GM23338 (cell line): ENCODE measurements around the gene DCST1. TPM values are rescaled to one million over a fixed set of nuclear protein-coding genes. Genes with fewer than 3 reads are reported as not detected.

ENCODE experiments used
- ATAC-seq: fragments of 200-7000 bp; cut with Tn5 transposase; 3 replicates; pipeline ENCODE4 v1.9.1; 2020
- DNase-seq: peaks from one replicate; pipeline ENCODE4 v3.0.0-alpha.2; 2015; ENCODE audit warnings: low spot score
- H2AFZ ChIP-seq: fragments of 200-600 bp; sonication (generic); 2 replicates; pipeline ENCODE4 v1.8.0; 2016; ENCODE audit warnings: antibody characterized with exemption, mild to moderate bottlenecking, moderate library complexity
- H3F3A ChIP-seq: fragments of 200-600 bp; sonication (generic); replicated peaks from 2 replicates; pipeline ENCODE4 v1.8.0; 2017; ENCODE audit warnings: antibody characterized with exemption, mixed run types, low read depth
- H3K27ac ChIP-seq: fragments of 200-600 bp; sonication (generic); 2 replicates; pipeline ENCODE4 v1.6.1; 2016; ENCODE audit warnings: low read depth
- H3K27me3 ChIP-seq: fragments of 200-600 bp; sonication (generic); 2 replicates; pipeline ENCODE4 v1.8.0; 2016; ENCODE audit warnings: mild to moderate bottlenecking, mixed run types, moderate library complexity; ENCODE audit not compliant: insufficient read depth
- H3K36me3 ChIP-seq: fragments of 200-600 bp; sonication (generic); 2 replicates; pipeline ENCODE4 v1.8.0; 2016; ENCODE audit warnings: mild to moderate bottlenecking; ENCODE audit not compliant: insufficient read depth
- H3K4me1 ChIP-seq: fragments of 200-600 bp; sonication (generic); 2 replicates; pipeline ENCODE4 v1.8.0; 2016; ENCODE audit warnings: mild to moderate bottlenecking, moderate library complexity; ENCODE audit not compliant: insufficient read depth
- H3K4me2 ChIP-seq: fragments of 200-600 bp; sonication (generic); 2 replicates; pipeline ENCODE4 v1.7.1; 2017; ENCODE audit warnings: mixed run types
- H3K4me3 ChIP-seq: fragments of 200-600 bp; sonication (generic); 2 replicates; pipeline ENCODE4 v1.6.1; 2016; ENCODE audit warnings: mixed run types
- H3K79me2 ChIP-seq: fragments of 200-600 bp; sonication (generic); replicated peaks from 2 replicates; pipeline ENCODE4 v1.8.0; 2017; ENCODE audit warnings: mild to moderate bottlenecking; ENCODE audit not compliant: insufficient read depth
- H3K9me2 ChIP-seq: fragments of 200-600 bp; sonication (generic); 2 replicates; pipeline ENCODE4 v1.8.0; 2017; ENCODE audit not compliant: insufficient read depth
- H4K20me1 ChIP-seq: fragments of 200-600 bp; sonication (generic); replicated peaks from 2 replicates; pipeline ENCODE4 v1.8.0; 2017; ENCODE audit warnings: mild to moderate bottlenecking; ENCODE audit not compliant: insufficient read depth
- H3K27ac Mint-ChIP-seq: 2 replicates; pipeline ENCODE4 v1.8.0; 2020; ENCODE audit warnings: inconsistent platforms, mild to moderate bottlenecking, moderate library complexity, mixed read lengths
- H3K27me3 Mint-ChIP-seq: 3 replicates; pipeline ENCODE4 v1.8.0; 2022; ENCODE audit warnings: low read depth, mild to moderate bottlenecking, moderate library complexity, mixed read lengths, inconsistent platforms; ENCODE audit not compliant: insufficient read depth, poor library complexity
- H3K36me3 Mint-ChIP-seq: 3 replicates; pipeline ENCODE4 v1.8.0; 2021; ENCODE audit warnings: low read depth, mild to moderate bottlenecking, inconsistent platforms, moderate library complexity, mixed read lengths
- H3K4me1 Mint-ChIP-seq: 3 replicates; pipeline ENCODE4 v1.8.0; 2020; ENCODE audit warnings: mild to moderate bottlenecking, inconsistent platforms, mixed read lengths
- H3K4me3 Mint-ChIP-seq: 3 replicates; pipeline ENCODE4 v1.8.0; 2021; ENCODE audit warnings: moderate library complexity, mild to moderate bottlenecking, inconsistent platforms, mixed read lengths
- H3K9me3 Mint-ChIP-seq: 3 replicates; pipeline ENCODE4 v1.8.0; 2020; ENCODE audit warnings: moderate library complexity, mild to moderate bottlenecking, inconsistent platforms, mixed read lengths
- CREB1 ChIP-seq: fragments of 250-450 bp; sonication (Bioruptor Pico); IDR thresholded peaks from 2 replicates; pipeline ENCODE4 v1.5.0; 2020; ENCODE audit warnings: low read depth, mild to moderate bottlenecking, moderate library complexity
- CTCF ChIP-seq, 2 experiments: fragments of 200-600 bp in 1 of 2; sonication (generic) in 1 of 2; conservative IDR thresholded peaks; 2 replicates each; pipeline versions ENCODE4 v1.5.1 to v1.6.1; 2016 to 2017; ENCODE audit warnings: antibody characterized with exemption in 2 of 2, low read depth in 2 of 2, mild to moderate bottlenecking in 2 of 2, moderate library complexity in 1 of 2
- ETS1 ChIP-seq: IDR thresholded peaks from 2 replicates; pipeline ENCODE4 v1.6.1; 2016; ENCODE audit warnings: antibody characterized with exemption
- EZH2 ChIP-seq: fragments of 200-600 bp; sonication (generic); IDR thresholded peaks from one replicate; pipeline ENCODE4 v1.8.0; 2017; ENCODE audit warnings: antibody characterized with exemption, mild to moderate bottlenecking, low read depth; ENCODE audit not compliant: unreplicated experiment
- EZH2phosphoT487 ChIP-seq: fragments of 200-600 bp; sonication (generic); IDR thresholded peaks from one replicate; pipeline ENCODE4 v1.8.1; 2018; ENCODE audit warnings: antibody characterized with exemption; ENCODE audit not compliant: unreplicated experiment
- JUNB ChIP-seq: IDR thresholded peaks from one replicate; pipeline ENCODE4 v1.6.1; 2016; ENCODE audit warnings: antibody characterized with exemption; ENCODE audit not compliant: unreplicated experiment
- NANOG ChIP-seq: IDR thresholded peaks from 2 replicates; pipeline ENCODE4 v1.6.1; 2016; ENCODE audit warnings: antibody characterized with exemption, borderline replicate concordance
- POLR2AphosphoS5 ChIP-seq: IDR thresholded peaks from 2 replicates; pipeline ENCODE4 v1.6.1; 2016; ENCODE audit warnings: antibody characterized with exemption, low read depth
- STAT1 ChIP-seq: IDR thresholded peaks from one replicate; pipeline ENCODE4 v1.6.1; 2016; ENCODE audit warnings: antibody characterized with exemption; ENCODE audit not compliant: unreplicated experiment
- ZNF114 ChIP-seq: fragments of 250-450 bp; sonication (Bioruptor Pico); IDR thresholded peaks from 2 replicates; pipeline ENCODE4 v1.5.0; 2020; ENCODE audit warnings: mild to moderate bottlenecking, moderate library complexity
- polyA plus RNA-seq: library from polyadenylated mRNA; unstranded; fragments of >200 nt; fragmentation: Nextera tagmentation; extraction: Ambion mirVana; gene quantifications from 2 replicates; pipeline ENCODE4 v1.2.1, GENCODE V29; 2016
- total RNA-seq: library from RNA; depleted of rRNA; stranded (reverse); fragments of >200 nt; shearing (Covaris generic); gene quantifications from 2 replicates; pipeline ENCODE4 v1.2.3, GENCODE V29; 2014

Gene DCST1
- total and polyA plus RNA-seq, 2 experiments from 2014 or later = not detected

DNA sequence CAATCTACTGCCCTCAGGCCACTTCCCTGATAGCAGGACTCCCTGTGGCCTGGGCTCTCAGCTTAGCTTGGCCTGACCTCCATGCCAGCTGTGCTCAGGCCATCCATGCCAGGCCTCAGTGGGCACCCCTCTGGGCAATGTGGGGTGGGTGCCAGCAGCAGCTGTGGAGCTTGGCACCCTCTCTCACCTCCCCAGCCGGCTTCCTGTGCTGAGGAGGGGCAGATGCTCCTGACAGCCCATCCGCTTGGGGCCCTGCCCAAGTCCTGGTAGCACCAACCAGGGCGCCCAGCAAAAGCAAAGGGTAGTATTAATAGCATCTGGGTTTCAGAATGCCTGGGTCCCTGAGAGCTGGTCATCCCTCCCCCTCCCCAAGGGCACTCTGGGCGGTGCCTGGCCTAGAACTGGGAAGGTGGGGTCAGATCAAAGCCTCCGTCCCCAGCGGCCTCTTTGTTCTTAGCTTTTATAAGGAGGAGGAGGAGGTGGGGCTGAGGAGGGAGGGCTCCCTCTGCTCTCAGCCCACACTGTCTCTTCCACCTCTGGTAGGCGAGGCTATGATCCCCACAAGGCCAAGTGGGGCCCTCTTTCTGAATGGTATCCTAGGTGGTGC lies 36.0 kb downstream of the DCST1 start:
- Histone ChIP-seq H4K20me1 (peaks cover 18% of the 10 kb centered on the region), H3K79me2 (peaks cover 8% of the 10 kb centered on the region), H3K27me3 (peaks cover 25% of the 10 kb centered on the region), H3K4me1 (peaks cover 26% of the 10 kb centered on the region), H3K9me2 (no peaks in the 10 kb centered on the region), H3K27ac (no peak overlapping the region), H2AFZ (no peak overlapping the region), H3K36me3 (no peaks in the 10 kb centered on the region), H3K4me2 (peak overlapping the region; percentile 100), H3F3A (peaks cover 23% of the 10 kb centered on the region), H3K4me3 (peak overlapping the region; percentile 66)
- Mint-ChIP-seq H3K4me1 (peaks cover 46% of the 10 kb centered on the region), H3K27ac (no peak overlapping the region), H3K4me3 (peak overlapping the region; percentile 71; the same call in 2 of the 3 replicates), H3K9me3 (no peaks in the 10 kb centered on the region), H3K27me3 (peaks cover 23% of the 10 kb centered on the region), H3K36me3 (peaks cover 26% of the 10 kb centered on the region)
- peak; percentile 76 for DNase-seq
- peak; percentile 10 for ATAC-seq
- no peak for TF ChIP-seq CTCF (conservative IDR thresholded peaks at IDR 0.05; ENCODE audit: low read depth in 2 of 2)
- TF ChIP-seq POLR2AphosphoS5 = peak; percentile 32; the same call in 1 of the 2 replicates

DNA sequence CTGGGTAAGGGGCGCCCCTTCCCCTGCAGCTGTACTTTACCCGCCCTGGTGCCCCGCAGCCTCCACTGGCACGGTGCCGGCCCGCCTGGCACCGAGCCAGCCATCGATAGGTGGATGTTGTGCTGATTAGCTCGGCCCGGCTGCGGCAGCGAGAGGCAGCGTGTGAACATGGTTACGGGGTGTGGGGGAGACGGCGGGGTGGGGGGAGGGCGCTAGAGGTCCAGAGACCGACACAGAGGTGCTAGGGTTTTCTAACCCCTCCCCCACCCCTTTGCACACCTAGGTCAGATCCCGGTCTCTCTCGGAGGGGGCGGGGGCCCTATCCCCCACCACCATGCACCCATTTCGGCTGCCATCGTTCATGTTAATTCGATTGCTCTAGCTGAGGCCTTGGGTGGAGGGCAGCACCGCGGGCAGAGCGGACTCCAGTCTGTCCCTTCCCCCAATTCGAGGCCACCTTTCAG lies 36.6 kb downstream of the DCST1 start:
- ATAC-seq (peak; percentile 3), DNase-seq (peak; percentile 38)
- H4K20me1 ChIP-seq = peaks cover 12% of the 10 kb centered on the region
- no peak overlapping the region for H2AFZ ChIP-seq
- H3F3A ChIP-seq = peaks cover 19% of the 10 kb centered on the region
- Mint-ChIP-seq H3K36me3 (peaks cover 26% of the 10 kb centered on the region), H3K27me3 (peaks cover 23% of the 10 kb centered on the region), H3K27ac (no peak overlapping the region), H3K4me1 (peaks cover 41% of the 10 kb centered on the region), H3K4me3 (peak overlapping the region; percentile 71), H3K9me3 (no peaks in the 10 kb centered on the region)
- no peak overlapping the region for H3K27ac ChIP-seq
- peak overlapping the region; percentile 100 for H3K4me2 ChIP-seq
- no peaks in the 10 kb centered on the region for H3K9me2 ChIP-seq
- H3K27me3 ChIP-seq = peaks cover 30% of the 10 kb centered on the region
- H3K36me3 ChIP-seq = no peaks in the 10 kb centered on the region
- H3K4me3 ChIP-seq = peak overlapping the region; percentile 66
- H3K79me2 ChIP-seq = peaks cover 2% of the 10 kb centered on the region; the same call in 1 of the 2 replicates
- H3K4me1 ChIP-seq = peaks cover 21% of the 10 kb centered on the region
- TF ChIP-seq ETS1 (no peak), CREB1 (CRISPR knock-in tag) (no peak), POLR2AphosphoS5 (no peak), JUNB (no peak), STAT1 (no peak), EZH2phosphoT487 (no peak), EZH2 (no peak), ZNF114 (CRISPR knock-in tag) (no peak), CTCF (conservative IDR thresholded peaks at IDR 0.05; ENCODE audit: low read depth in 2 of 2) (no peak), NANOG (no peak)
